SKM-1 treated with dmso at 0.1 percent for 144 hours (cell line): ENCODE results near the gene DNAH10.
A peak's percentile ranks its signal among the peaks of the same experiment; 100 is the strongest.
"Not testable (repeated sequence)": the region's sequence is repeated elsewhere in the genome, so short reads cannot be mapped to it uniquely, and the experiment has no call there.

Source experiments
- DNase-seq: peaks from one replicate; lab custom pipeline; 2025; ENCODE audit not compliant: unreplicated experiment; lab: John Stamatoyannopoulos, UW

Gene DNAH10

DNA sequence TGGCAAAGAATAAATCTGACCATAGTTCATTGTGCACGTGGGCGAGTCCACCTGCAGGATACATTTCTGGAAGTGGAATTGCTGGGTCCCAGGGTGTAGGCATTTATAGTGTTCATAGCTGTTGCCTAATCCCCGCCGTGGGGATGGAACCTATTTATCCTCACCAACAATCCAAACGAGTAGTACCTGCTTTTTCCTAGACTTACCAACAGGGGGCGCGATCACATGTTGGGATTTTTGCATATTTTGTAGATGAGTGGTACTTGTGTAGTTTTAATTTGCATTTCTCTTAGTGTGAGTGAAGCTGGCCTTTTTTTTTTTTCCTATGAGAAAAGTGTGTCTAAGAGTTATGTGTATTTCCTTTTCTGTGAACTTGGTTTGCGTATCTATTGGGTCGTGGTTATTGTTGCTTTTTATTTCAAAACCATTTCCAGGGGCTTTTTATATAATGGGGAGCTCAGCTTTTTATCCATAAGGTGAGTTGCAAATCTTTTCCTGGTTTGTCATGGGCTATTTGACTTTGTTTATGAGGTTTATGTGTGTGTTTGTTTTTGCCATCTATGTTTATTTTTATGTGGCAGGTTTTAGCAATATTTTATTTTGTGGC lies 143.3 kb downstream of the DNAH10 start:
- DNase-seq = peak; percentile 33

- no peak for DNase-seq
Measured at GRCh38 chr12:123906711-123907420, 144.8 kb downstream of the DNAH10 start.

GRCh38 chr12:123907726-123908476 lies 145.8 kb downstream of the DNAH10 start:
- no peak for DNase-seq

GRCh38 chr12:123908884-123909725 lies 147.0 kb downstream of the DNAH10 start:
- no peak for DNase-seq

- DNase-seq = no peak
Measured at GRCh38 chr12:123910057-123910456, 148.0 kb downstream of the DNAH10 start.

DNA sequence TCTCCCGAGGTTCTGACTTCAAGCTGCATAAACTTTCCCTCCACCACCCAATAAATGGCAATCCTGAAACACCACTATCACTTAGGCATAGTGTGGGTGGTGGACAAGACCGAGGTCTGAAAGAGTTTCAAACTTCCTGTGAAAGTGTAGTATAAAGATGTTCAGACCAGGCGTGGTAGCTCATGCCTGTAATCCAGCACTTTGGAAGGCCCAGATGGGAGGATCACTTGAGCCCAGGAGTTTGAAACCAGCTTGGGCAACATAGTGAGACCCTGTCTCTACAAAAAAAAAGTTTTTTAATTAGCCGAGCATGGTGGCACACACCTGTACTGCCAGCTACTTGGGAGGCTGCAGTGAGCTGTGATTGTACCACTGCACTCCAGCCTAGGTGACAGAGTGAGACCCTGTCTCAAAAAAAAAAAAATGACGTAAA lies 148.7 kb downstream of the DNAH10 start:
- DNase-seq = no peak

DNA sequence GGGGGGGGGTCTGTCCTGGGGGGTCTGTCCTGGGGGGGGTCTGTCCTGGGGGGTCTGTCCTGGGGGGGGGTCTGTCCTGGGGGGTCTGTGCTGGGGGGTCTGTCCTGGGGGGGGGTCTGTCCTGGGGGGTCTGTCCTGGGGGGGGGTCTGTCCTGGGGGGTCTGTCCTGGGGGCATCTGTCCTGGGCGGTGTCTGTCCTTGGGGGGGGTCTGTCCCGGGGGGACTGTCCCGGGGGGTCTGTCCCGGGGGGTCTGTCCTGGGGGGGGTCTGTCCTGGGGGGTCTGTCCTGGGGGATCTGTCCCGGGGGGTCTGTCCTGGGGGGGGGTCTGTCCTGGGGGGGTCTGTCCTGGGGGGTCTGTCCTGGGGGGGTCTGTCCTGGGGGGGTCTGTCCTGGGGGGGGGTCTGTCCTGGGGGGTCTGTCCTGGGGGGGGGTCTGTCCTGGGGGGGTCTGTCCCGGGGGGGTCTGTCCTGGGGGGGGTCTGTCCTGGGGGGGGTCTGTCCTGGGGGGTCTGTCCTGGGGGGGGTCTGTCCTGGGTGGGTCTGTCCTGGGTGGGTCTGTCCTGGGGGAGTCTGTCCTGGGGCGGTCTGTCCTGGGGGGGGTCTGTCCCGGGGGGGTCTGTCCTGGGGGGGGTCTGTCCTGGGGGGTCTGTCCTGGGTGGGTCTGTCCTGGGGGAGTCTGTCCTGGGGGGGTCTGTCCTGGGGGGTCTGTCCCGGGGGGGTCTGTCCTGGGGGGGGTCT lies 149.7 kb downstream of the DNAH10 start:
- not testable (repeated sequence) for DNase-seq

DNA sequence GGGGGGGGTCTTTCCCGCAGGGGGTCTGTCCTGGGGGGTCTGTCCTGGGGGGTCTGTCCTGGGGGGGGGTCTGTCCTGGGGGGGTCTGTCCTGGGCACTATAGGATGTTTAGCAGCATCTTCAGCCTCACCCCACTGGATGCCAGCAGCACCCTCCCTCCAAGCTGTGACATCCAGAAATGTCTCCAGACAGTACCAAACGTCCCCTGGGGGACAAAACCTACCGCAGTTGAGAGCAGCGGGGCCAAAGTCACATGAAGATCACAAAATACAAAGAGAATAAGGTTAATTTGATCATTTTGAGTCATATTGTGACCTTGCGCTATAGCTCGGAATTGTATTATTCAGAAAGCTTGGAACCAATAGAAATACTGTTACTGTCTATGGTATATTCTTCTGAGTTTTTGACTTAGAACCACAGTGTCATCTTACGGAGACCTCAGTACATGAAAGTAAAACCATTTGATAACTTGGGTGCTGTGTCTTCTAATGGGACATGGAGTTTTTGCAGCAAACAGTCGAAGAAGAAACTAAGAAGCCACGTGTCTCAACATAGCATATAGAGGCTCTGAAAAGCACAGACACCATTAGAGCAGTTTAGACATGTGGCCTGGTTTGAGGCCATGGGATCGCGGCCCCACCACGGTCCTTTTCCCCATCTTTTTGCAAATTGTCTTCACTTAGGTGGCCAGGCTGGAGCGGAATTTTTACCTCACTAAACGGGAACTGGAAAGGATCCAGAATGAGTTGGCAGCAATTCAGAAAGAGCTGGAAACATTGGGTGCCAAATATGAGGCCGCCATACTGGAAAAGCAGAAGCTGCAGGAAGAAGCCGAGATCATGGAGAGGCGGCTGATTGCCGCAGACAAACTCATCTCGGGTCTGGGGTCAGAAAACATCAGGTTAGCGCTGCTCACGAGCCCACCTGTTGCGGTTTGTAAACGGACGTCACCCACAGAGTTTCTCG lies 150.6 kb downstream of the DNAH10 start:
- no peak for DNase-seq

DNA sequence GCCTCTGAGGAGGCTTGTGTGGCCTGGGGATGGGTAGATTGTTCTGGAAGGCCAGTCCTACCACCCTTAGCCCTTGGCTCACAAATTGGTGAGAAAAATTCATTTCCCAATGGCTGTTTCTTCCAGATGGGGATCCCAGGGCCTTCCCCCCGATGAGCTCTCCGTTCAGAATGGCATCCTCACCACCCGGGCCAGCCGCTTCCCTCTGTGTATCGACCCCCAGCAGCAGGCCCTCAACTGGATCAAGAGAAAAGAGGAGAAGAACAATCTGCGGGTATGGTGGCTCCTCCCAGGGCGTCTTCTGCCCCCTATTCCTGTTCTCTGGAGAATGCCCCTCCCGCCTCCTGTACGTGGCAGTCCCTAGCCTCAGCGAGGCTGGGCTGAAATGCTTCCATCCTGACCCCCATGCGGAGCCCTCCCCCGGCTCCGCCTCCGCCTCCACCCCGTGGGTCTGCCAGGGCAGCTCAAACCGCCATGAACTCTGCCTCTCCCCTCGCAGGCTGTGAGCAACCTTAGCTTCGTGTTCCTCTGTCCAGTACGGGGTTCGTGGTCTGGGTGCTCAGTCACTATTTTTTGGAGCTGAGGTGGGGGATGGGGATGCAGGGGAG lies 152.7 kb downstream of the DNAH10 start:
- DNase-seq = no peak

- DNase-seq = no peak
Measured at GRCh38 chr12:123916729-123917128, 154.6 kb downstream of the DNAH10 start.

GRCh38 chr12:123917337-123917850 lies 155.3 kb downstream of the DNAH10 start:
- DNase-seq = no peak

DNA sequence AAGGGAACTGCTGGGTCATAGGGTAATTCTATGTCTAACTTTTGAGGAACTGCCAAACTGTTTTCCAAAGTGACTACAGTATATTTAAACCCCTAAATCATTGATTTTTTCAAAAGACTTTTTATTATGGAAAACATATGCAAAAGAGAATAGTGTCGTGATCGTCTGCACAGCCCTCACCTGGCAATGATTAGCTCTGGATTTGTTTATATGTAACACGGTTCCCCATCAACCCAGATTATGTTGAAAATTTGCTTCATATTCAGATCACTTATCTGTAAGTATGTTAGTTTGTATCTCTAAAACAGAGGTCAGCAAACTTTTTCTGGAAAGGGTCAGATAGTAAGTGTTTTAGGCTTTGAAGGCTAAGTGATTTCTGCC lies 157.9 kb downstream of the DNAH10 start:
- no peak for DNase-seq

GRCh38 chr12:123923038-123923437 lies 160.9 kb downstream of the DNAH10 start:
- DNase-seq = no peak

DNA sequence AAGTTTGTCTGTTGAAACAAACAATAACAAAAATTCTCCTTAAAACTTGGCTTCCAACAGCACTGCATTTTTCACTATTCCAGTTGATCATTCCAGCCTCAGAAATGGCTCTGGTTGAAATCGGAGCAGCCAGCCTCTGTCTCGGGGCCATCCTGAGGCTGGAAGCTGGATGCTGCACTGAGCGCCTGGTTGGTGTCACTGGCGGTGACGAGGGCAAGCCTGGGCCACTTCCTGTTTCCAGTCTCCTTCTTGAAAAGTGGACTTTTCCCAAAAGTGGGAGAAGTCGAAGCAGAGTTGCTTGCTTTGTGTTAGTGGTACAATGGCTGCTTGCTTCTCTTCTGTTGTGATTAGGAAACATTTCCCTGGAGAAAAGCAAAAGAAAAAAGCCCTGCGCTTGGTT lies 161.8 kb downstream of the DNAH10 start:
- DNase-seq = no peak

DNA sequence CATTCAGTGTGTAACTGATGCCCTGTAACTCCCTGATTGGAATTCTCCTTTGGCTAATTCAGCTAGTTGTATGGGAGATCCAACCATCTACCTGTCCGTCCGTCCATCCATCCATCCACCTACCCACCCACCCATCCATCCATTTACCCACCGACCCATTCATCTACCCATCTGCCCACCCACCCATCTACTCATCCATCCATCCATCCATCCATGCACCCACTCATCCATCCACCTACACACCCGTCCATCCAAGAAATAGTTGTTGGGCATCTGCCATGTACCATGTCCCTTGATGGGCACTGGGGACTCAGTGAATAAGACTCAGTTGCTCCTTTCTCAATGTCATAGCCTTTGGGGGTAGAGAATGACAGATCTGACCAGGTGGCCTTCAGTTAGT lies 162.4 kb downstream of the DNAH10 start:
- DNase-seq = no peak

DNA sequence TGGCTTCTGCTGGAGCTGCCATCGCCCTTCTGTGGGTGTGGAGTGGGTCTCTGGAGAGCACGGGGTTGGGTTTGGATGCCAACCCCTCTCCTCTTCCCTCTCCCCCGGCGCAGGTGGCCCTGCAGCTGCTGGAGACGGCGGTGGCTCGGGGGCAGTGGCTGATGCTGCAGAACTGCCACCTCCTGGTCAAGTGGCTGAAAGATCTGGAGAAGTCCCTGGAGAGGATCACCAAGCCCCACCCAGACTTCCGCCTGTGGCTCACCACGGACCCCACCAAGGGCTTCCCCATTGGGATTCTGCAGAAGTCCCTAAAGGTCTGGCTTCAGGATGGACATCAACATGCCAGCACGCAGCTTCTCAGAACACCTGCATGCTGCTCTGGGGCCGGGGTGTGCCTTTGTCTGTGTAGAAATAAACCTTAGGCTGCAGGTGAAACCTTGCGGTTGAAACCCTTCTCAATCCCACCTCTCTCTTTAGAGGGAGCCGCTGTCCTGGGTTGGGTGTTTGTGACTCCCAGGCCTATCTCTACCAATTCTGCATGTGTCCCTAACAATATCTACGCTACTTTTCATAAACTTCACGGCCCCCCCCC lies 166.3 kb downstream of the DNAH10 start:
- DNase-seq = no peak

DNA sequence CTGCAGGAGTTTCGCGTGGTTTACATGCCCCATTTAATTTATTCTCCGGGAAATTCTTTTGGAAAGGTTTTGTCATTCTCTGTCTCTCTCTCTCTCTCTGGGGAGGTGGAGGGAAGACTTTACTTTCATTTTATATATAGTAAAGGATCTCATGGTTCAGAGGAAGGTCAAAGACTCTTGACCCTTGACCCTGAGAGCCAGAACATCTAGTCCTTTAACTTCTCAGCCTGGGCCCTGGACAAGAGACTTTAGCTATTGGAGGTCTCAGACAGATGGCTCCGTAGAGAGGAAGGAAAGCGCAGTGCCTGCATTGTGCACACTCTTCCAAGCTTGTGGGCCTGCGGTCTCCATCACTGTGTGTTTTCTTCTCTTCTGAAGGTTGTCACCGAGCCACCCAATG lies 166.8 kb downstream of the DNAH10 start:
- DNase-seq = no peak

DNA sequence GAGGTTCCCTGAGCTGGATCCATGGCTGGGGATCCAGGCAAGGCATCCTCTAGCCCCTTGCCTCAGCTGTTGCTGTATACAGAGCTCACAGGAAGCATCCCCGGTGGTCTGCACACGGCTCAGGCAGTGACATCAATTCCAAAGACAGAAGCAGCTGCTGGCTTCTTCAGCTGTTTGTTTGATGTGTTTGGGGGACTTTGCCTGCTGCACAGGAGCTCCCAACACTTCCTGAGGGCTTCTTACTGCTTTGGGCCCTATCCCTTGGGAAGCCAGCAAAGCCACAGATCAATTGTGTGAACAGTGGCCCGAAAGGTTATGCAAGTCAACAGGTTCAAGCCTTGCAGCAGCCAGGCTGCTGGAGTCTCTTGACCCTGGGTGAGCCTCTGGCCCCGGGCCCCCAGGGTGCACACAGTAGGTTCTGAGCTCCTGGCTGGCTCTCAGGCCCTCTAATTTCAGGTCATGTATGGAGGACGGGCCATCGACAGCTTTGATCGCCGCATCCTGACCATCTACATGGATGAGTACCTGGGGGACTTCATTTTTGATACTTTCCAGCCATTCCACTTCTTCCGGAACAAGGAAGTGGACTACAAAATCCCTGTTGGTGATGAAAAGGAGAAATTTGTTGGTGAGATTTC lies 168.0 kb downstream of the DNAH10 start:
- DNase-seq = no peak
